ENCODE results near the gene RPL13. TPM values are rescaled to one million over a fixed set of nuclear protein-coding genes. Genes with fewer than 3 reads are reported as not detected.
A peak's percentile ranks its signal among the peaks of the same experiment; 100 is the strongest.
"Not testable (repeated sequence)": the region's sequence is repeated elsewhere in the genome, so short reads cannot be mapped to it uniquely, and the experiment has no call there.

Gene RPL13
- total RNA-seq, 2 experiments from 2014 or later, result 2,814 to 2,845 TPM

GRCh38 chr16:89587676-89588075, 27.2 kb downstream of the RPL13 start:
- not testable (repeated sequence) for H3K27ac Mint-ChIP-seq, H3K36me3 Mint-ChIP-seq, H3K4me1 Mint-ChIP-seq, H3K4me3 Mint-ChIP-seq, H3K27me3 Mint-ChIP-seq, H3K9me3 Mint-ChIP-seq, DNase-seq

GRCh38 chr16:89588413-89589109, 28.1 kb downstream of the RPL13 start:
- no peak overlapping the region for H3K27ac Mint-ChIP-seq
- no peaks in the 10 kb centered on the region for H3K9me3 Mint-ChIP-seq
- H3K27me3 Mint-ChIP-seq, result no peaks in the 10 kb centered on the region
- no peak overlapping the region for H3K4me3 Mint-ChIP-seq
- H3K4me1 Mint-ChIP-seq, result peaks cover 1% of the 10 kb centered on the region
- DNase-seq, result no peak
- no peaks in the 10 kb centered on the region for H3K36me3 Mint-ChIP-seq

GRCh38 chr16:89589241-89589926, 28.9 kb downstream of the RPL13 start:
- no peaks in the 10 kb centered on the region for H3K9me3 Mint-ChIP-seq
- H3K27ac Mint-ChIP-seq, result no peak overlapping the region
- no peak for DNase-seq
- H3K36me3 Mint-ChIP-seq, result no peaks in the 10 kb centered on the region
- no peak overlapping the region for H3K4me3 Mint-ChIP-seq
- H3K27me3 Mint-ChIP-seq, result no peaks in the 10 kb centered on the region
- H3K4me1 Mint-ChIP-seq, result peaks cover 5% of the 10 kb centered on the region

GRCh38 chr16:89593841-89594240, 33.4 kb downstream of the RPL13 start:
- Mint-ChIP-seq H3K4me1 (peaks cover 5% of the 10 kb centered on the region), H3K27ac (no peak overlapping the region), H3K4me3 (no peak overlapping the region), H3K9me3 (no peaks in the 10 kb centered on the region), H3K36me3 (no peaks in the 10 kb centered on the region), H3K27me3 (no peaks in the 10 kb centered on the region)
- DNase-seq, result no peak

- H3K36me3 Mint-ChIP-seq, result no peaks in the 10 kb centered on the region
- no peaks in the 10 kb centered on the region for H3K27me3 Mint-ChIP-seq
- H3K27ac Mint-ChIP-seq, result no peak overlapping the region
- peaks cover 5% of the 10 kb centered on the region for H3K4me1 Mint-ChIP-seq
- no peak overlapping the region for H3K4me3 Mint-ChIP-seq
- no peak for DNase-seq
- no peaks in the 10 kb centered on the region for H3K9me3 Mint-ChIP-seq
Observed at GRCh38 chr16:89595330-89596060, 35.0 kb downstream of the RPL13 start.

- peaks cover 5% of the 10 kb centered on the region for H3K4me1 Mint-ChIP-seq
- no peaks in the 10 kb centered on the region for H3K36me3 Mint-ChIP-seq
- no peaks in the 10 kb centered on the region for H3K9me3 Mint-ChIP-seq
- H3K4me3 Mint-ChIP-seq, result no peak overlapping the region
- no peaks in the 10 kb centered on the region for H3K27me3 Mint-ChIP-seq
- H3K27ac Mint-ChIP-seq, result no peak overlapping the region
- DNase-seq, result no peak
Observed at GRCh38 chr16:89596061-89596689, 35.7 kb downstream of the RPL13 start.

- no peak overlapping the region for H3K27ac Mint-ChIP-seq
- no peak overlapping the region for H3K4me3 Mint-ChIP-seq
- no peaks in the 10 kb centered on the region for H3K9me3 Mint-ChIP-seq
Observed at GRCh38 chr16:89596957-89597649, 36.6 kb downstream of the RPL13 start.

GRCh38 chr16:89598199-89598598, 37.7 kb downstream of the RPL13 start:
- DNase-seq, result no peak
- no peaks in the 10 kb centered on the region for H3K36me3 Mint-ChIP-seq
- H3K4me3 Mint-ChIP-seq, result no peak overlapping the region
- no peak overlapping the region for H3K27ac Mint-ChIP-seq
- H3K9me3 Mint-ChIP-seq, result no peaks in the 10 kb centered on the region
- H3K4me1 Mint-ChIP-seq, result peaks cover 13% of the 10 kb centered on the region
- no peaks in the 10 kb centered on the region for H3K27me3 Mint-ChIP-seq

More at GRCh38 chr16:89596957-89597649, 36.6 kb downstream of the RPL13 start:
- H3K27me3 Mint-ChIP-seq, result no peaks in the 10 kb centered on the region
- no peaks in the 10 kb centered on the region for H3K36me3 Mint-ChIP-seq
- DNase-seq, result no peak
- H3K4me1 Mint-ChIP-seq, result peaks cover 5% of the 10 kb centered on the region

- Mint-ChIP-seq H3K4me3 (no peak overlapping the region), H3K27me3 (no peaks in the 10 kb centered on the region), H3K36me3 (no peaks in the 10 kb centered on the region), H3K4me1 (peaks cover 8% of the 10 kb centered on the region), H3K27ac (no peak overlapping the region), H3K9me3 (no peaks in the 10 kb centered on the region)
- peak; percentile 46 for DNase-seq
Observed at GRCh38 chr16:89599451-89599858, 39.0 kb downstream of the RPL13 start.

- Mint-ChIP-seq H3K36me3 (no peaks in the 10 kb centered on the region), H3K27ac (no peak overlapping the region), H3K27me3 (no peaks in the 10 kb centered on the region), H3K4me1 (peaks cover 8% of the 10 kb centered on the region), H3K9me3 (no peaks in the 10 kb centered on the region), H3K4me3 (no peak overlapping the region)
- DNase-seq, result no peak
Observed at GRCh38 chr16:89599902-89600301, 39.4 kb downstream of the RPL13 start.

GRCh38 chr16:89600427-89600826, 39.9 kb downstream of the RPL13 start:
- Mint-ChIP-seq H3K9me3 (no peaks in the 10 kb centered on the region), H3K27me3 (no peaks in the 10 kb centered on the region), H3K36me3 (no peaks in the 10 kb centered on the region), H3K27ac (no peak overlapping the region), H3K4me1 (peaks cover 8% of the 10 kb centered on the region), H3K4me3 (no peak overlapping the region)
- DNase-seq, result no peak

GRCh38 chr16:89600956-89601355, 40.5 kb downstream of the RPL13 start:
- Mint-ChIP-seq H3K27me3 (no peaks in the 10 kb centered on the region), H3K9me3 (no peaks in the 10 kb centered on the region), H3K4me3 (no peak overlapping the region), H3K36me3 (no peaks in the 10 kb centered on the region), H3K4me1 (peaks cover 8% of the 10 kb centered on the region), H3K27ac (no peak overlapping the region)
- no peak for DNase-seq

GRCh38 chr16:89601906-89602272, 41.4 kb downstream of the RPL13 start:
- no peak overlapping the region for H3K27ac Mint-ChIP-seq

GRCh38 chr16:89602273-89602951, 41.9 kb downstream of the RPL13 start:
- no peaks in the 10 kb centered on the region for H3K27me3 Mint-ChIP-seq
- H3K4me1 Mint-ChIP-seq, result peaks cover 8% of the 10 kb centered on the region
- no peaks in the 10 kb centered on the region for H3K9me3 Mint-ChIP-seq
- H3K4me3 Mint-ChIP-seq, result no peak overlapping the region
- DNase-seq, result peak; percentile 72
- no peak overlapping the region for H3K27ac Mint-ChIP-seq
- no peaks in the 10 kb centered on the region for H3K36me3 Mint-ChIP-seq

More at GRCh38 chr16:89601906-89602272, 41.4 kb downstream of the RPL13 start:
- H3K36me3 Mint-ChIP-seq, result no peaks in the 10 kb centered on the region
- H3K4me1 Mint-ChIP-seq, result peaks cover 8% of the 10 kb centered on the region
- no peak overlapping the region for H3K4me3 Mint-ChIP-seq
- DNase-seq, result no peak
- H3K27me3 Mint-ChIP-seq, result no peaks in the 10 kb centered on the region
- H3K9me3 Mint-ChIP-seq, result no peaks in the 10 kb centered on the region
